Neural cell (in vitro differentiated cells): ENCODE results near the gene PTOV1. TPM values are rescaled to one million over a fixed set of nuclear protein-coding genes. Genes with fewer than 3 reads are reported as not detected.

ENCODE experiments used
- H2AFZ ChIP-seq: fragments of 200-600, 300-800 bp; sonication (generic), shearing (Covaris generic); 2 replicates; pipeline ENCODE4 v1.6.0; 2014; ENCODE audit warnings: low read depth, mild to moderate bottlenecking, antibody characterized with exemption, low read length, moderate library complexity
- H3F3A ChIP-seq: fragments of 200-600 bp; shearing (Covaris generic); 2 replicates; pipeline ENCODE4 v1.6.1; 2016; ENCODE audit warnings: mild to moderate bottlenecking, moderate library complexity, mixed read lengths, antibody characterized with exemption, low read length; ENCODE audit not compliant: insufficient read depth, poor library complexity, severe bottlenecking
- H3K27ac ChIP-seq: fragments of 200-600, 300-800 bp; sonication (generic), shearing (Covaris generic); 2 replicates; pipeline ENCODE4 v1.5.1; 2014; ENCODE audit warnings: mild to moderate bottlenecking, low read length, moderate library complexity
- H3K27me3 ChIP-seq: fragments of 300-800, 200-600 bp; sonication (generic), shearing (Covaris generic); 2 replicates; pipeline ENCODE4 v1.6.0; 2014; ENCODE audit warnings: mild to moderate bottlenecking, low read depth, low read length, moderate library complexity; ENCODE audit not compliant: insufficient read depth
- H3K36me3 ChIP-seq: fragments of 300-800, 200-600 bp; sonication (generic), shearing (Covaris generic); 2 replicates; pipeline ENCODE4 v1.5.1; 2014; ENCODE audit warnings: mild to moderate bottlenecking, antibody characterized with exemption, low read length, moderate library complexity; ENCODE audit not compliant: insufficient read depth
- H3K4me2 ChIP-seq: fragments of 300-800, 200-600 bp; sonication (generic), shearing (Covaris generic); 2 replicates; pipeline ENCODE4 v1.6.0; 2014; ENCODE audit warnings: mild to moderate bottlenecking, low read length
- H3K4me3 ChIP-seq: fragments of 300-800, 200-600 bp; sonication (generic), shearing (Covaris generic); 2 replicates; pipeline ENCODE4 v1.5.1; 2014; ENCODE audit warnings: mild to moderate bottlenecking, low read length, moderate library complexity
- H3K79me2 ChIP-seq: fragments of 200-600 bp; shearing (Covaris generic); replicated peaks from 2 replicates; pipeline ENCODE4 v1.6.0; 2014; ENCODE audit warnings: mild to moderate bottlenecking, low read length, moderate library complexity; ENCODE audit not compliant: insufficient read depth
- H3K9ac ChIP-seq: fragments of 300-800, 200-600 bp; sonication (generic), shearing (Covaris generic); 2 replicates; pipeline ENCODE4 v1.6.1; 2016; ENCODE audit warnings: mild to moderate bottlenecking, low read length, mixed read lengths
- H3K9me2 ChIP-seq: fragments of 200-600 bp; shearing (Covaris generic); 2 replicates; pipeline ENCODE4 v1.6.1; 2016; ENCODE audit warnings: mild to moderate bottlenecking, low read length, mixed read lengths; ENCODE audit not compliant: insufficient read depth
- H3K9me3 ChIP-seq: fragments of 200-600, 300-800 bp; sonication (generic), shearing (Covaris generic); 2 replicates; pipeline ENCODE4 v1.6.1; 2016; ENCODE audit warnings: mild to moderate bottlenecking, mixed run types, low read length, moderate library complexity, mixed read lengths
- H4K20me1 ChIP-seq: fragments of 200-600 bp; shearing (Covaris generic); 2 replicates; pipeline ENCODE4 v1.6.1; 2016; ENCODE audit warnings: mild to moderate bottlenecking, mixed run types; ENCODE audit not compliant: insufficient read depth
- EP300 ChIP-seq: fragments of 450-650 bp; conservative IDR thresholded peaks from 2 replicates; pipeline ENCODE4 v1.6.1; 2014; ENCODE audit warnings: antibody characterized with exemption, mild to moderate bottlenecking, moderate library complexity; ENCODE audit not compliant: poor library complexity, severe bottlenecking
- EZH2 ChIP-seq: fragments of 200-600, 300-800 bp; shearing (Covaris generic), sonication (generic); IDR thresholded peaks from 2 replicates; pipeline ENCODE4 v1.6.1; 2014; ENCODE audit warnings: antibody characterized with exemption, low read length, borderline replicate concordance, mild to moderate bottlenecking; ENCODE audit not compliant: insufficient read depth, poor library complexity, severe bottlenecking
- MXI1 ChIP-seq: fragments of 450-650 bp; conservative IDR thresholded peaks from 2 replicates; pipeline ENCODE4 v1.6.1; 2014; ENCODE audit warnings: antibody characterized with exemption, mild to moderate bottlenecking; ENCODE audit not compliant: poor library complexity, severe bottlenecking
- POLR2AphosphoS5 ChIP-seq: IDR thresholded peaks from 2 replicates; pipeline ENCODE4 v1.6.1; 2012
- RAD21 ChIP-seq: fragments of 450-650 bp; conservative IDR thresholded peaks from 2 replicates; pipeline ENCODE4 v1.6.1; 2014; ENCODE audit warnings: antibody characterized with exemption, mild to moderate bottlenecking, moderate library complexity
- SMC3 ChIP-seq: fragments of 450-650 bp; conservative IDR thresholded peaks from 2 replicates; pipeline ENCODE4 v1.6.1; 2014; ENCODE audit warnings: antibody characterized with exemption, mild to moderate bottlenecking, moderate library complexity; ENCODE audit not compliant: poor library complexity
- TAF1 ChIP-seq: IDR thresholded peaks from 2 replicates; pipeline ENCODE4 v1.6.1; 2012; ENCODE audit warnings: low read depth
- polyA plus RNA-seq: library from polyadenylated mRNA; depleted of rRNA; stranded (reverse); fragments of >200 nt; gene quantifications from 2 replicates; pipeline ENCODE4 v1.2.3, GENCODE V29; 2014
- TF ChIP-seq, protein P1 (sequence below): fragments of 450-650 bp; IDR thresholded peaks from 2 replicates; pipeline ENCODE4 v1.5.1; 2014; ENCODE audit warnings: antibody characterized with exemption, mild to moderate bottlenecking, moderate library complexity; ENCODE audit not compliant: poor library complexity, severe bottlenecking
- TF ChIP-seq, protein P2 (sequence below): IDR thresholded peaks from 2 replicates; pipeline ENCODE4 v1.6.1; 2012; ENCODE audit warnings: borderline replicate concordance

The PTOV1 gene
- polyA plus RNA-seq, 1 donor from 2014 or later, result 199 TPM

DNA sequence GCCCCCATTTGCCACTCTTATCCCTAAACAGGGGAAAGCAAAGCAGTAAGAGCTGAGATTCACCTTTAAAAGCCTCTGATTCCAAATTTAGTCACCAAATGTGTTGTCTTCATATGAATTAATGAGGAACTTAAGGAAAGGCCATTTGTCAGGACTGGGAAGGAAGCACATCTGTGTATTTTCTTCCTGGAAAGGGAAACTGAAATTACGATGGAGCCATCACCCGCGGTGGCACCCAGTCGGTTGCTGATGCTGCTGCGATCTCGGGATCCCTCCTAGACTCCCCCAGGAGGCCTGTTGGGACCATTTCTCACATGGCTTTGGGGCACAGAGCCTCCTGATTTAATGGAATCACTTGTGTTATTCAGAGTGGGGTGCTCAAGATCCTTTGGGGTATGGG is 53.2 kb downstream of the PTOV1 start:
- Histone ChIP-seq H3K4me2 (no peak overlapping the region), H3K27me3 (no peaks in the 10 kb centered on the region), H3K9ac (no peak overlapping the region)

DNA sequence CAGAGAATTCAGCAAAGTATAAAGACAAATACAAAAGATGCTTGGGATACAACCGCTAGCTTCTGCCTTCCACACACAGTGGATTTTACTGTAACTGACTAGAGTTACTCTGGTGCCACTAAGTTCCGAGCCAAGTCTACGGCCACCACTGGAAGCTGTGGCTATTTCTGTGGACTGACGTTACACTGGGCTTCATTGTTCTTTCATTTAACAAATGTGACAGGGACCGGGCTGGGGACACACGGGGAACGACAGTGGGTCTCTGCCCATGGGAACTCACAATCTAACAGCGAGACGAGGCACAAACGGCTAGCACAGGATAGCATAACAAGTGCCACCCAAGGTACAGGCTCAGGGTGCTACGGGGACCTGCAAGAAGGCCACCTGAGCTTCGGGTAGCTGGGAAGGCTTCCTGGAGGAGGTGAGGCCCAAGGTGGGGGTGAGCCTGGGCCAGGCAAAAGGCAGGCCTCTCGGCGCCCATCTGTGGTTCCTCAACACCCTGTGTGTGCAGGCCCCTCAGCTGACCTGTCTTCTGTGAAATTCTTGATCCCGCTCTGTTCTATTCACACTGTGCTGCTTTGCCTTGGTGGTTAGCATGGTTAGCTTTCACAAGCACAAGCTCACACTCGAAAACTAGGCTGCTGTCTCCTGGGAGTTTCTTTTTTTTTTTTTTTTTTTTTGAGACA is 56.1 kb downstream of the PTOV1 start:
- TF ChIP-seq EZH2 (no peak), POLR2AphosphoS5 (no peak), TAF1 (no peak), RAD21 (no peak), MXI1 (no peak)
- TF ChIP-seq, protein P1, sequence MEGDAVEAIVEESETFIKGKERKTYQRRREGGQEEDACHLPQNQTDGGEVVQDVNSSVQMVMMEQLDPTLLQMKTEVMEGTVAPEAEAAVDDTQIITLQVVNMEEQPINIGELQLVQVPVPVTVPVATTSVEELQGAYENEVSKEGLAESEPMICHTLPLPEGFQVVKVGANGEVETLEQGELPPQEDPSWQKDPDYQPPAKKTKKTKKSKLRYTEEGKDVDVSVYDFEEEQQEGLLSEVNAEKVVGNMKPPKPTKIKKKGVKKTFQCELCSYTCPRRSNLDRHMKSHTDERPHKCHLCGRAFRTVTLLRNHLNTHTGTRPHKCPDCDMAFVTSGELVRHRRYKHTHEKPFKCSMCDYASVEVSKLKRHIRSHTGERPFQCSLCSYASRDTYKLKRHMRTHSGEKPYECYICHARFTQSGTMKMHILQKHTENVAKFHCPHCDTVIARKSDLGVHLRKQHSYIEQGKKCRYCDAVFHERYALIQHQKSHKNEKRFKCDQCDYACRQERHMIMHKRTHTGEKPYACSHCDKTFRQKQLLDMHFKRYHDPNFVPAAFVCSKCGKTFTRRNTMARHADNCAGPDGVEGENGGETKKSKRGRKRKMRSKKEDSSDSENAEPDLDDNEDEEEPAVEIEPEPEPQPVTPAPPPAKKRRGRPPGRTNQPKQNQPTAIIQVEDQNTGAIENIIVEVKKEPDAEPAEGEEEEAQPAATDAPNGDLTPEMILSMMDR, result no peak
- TF ChIP-seq, protein P2, sequence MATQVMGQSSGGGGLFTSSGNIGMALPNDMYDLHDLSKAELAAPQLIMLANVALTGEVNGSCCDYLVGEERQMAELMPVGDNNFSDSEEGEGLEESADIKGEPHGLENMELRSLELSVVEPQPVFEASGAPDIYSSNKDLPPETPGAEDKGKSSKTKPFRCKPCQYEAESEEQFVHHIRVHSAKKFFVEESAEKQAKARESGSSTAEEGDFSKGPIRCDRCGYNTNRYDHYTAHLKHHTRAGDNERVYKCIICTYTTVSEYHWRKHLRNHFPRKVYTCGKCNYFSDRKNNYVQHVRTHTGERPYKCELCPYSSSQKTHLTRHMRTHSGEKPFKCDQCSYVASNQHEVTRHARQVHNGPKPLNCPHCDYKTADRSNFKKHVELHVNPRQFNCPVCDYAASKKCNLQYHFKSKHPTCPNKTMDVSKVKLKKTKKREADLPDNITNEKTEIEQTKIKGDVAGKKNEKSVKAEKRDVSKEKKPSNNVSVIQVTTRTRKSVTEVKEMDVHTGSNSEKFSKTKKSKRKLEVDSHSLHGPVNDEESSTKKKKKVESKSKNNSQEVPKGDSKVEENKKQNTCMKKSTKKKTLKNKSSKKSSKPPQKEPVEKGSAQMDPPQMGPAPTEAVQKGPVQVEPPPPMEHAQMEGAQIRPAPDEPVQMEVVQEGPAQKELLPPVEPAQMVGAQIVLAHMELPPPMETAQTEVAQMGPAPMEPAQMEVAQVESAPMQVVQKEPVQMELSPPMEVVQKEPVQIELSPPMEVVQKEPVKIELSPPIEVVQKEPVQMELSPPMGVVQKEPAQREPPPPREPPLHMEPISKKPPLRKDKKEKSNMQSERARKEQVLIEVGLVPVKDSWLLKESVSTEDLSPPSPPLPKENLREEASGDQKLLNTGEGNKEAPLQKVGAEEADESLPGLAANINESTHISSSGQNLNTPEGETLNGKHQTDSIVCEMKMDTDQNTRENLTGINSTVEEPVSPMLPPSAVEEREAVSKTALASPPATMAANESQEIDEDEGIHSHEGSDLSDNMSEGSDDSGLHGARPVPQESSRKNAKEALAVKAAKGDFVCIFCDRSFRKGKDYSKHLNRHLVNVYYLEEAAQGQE, result no peak
- Histone ChIP-seq H3K27ac (no peak overlapping the region), H3K79me2 (no peaks in the 10 kb centered on the region), H3K4me2 (no peak overlapping the region), H2AFZ (no peak overlapping the region), H3K9me2 (no peaks in the 10 kb centered on the region), H3K27me3 (no peaks in the 10 kb centered on the region), H3K36me3 (no peaks in the 10 kb centered on the region), H3K4me3 (no peak overlapping the region), H3F3A (no peaks in the 10 kb centered on the region), H4K20me1 (no peaks in the 10 kb centered on the region), H3K9me3 (no peaks in the 10 kb centered on the region), H3K9ac (no peak overlapping the region)

More for the DNA sequence above, 53.2 kb downstream of the PTOV1 start:
- Histone ChIP-seq H2AFZ (no peak overlapping the region), H3K79me2 (no peaks in the 10 kb centered on the region), H3K4me3 (no peak overlapping the region), H4K20me1 (no peaks in the 10 kb centered on the region), H3K27ac (no peak overlapping the region), H3K36me3 (no peaks in the 10 kb centered on the region), H3K9me2 (no peaks in the 10 kb centered on the region), H3K9me3 (no peaks in the 10 kb centered on the region), H3F3A (no peaks in the 10 kb centered on the region)
- TF ChIP-seq POLR2AphosphoS5 (no peak), EZH2 (no peak), RAD21 (no peak), TAF1 (no peak), SMC3 (no peak), EP300 (no peak), MXI1 (no peak)
- TF ChIP-seq, protein P2, result no peak
- TF ChIP-seq, protein P1, result no peak
